DND-41 (cell line): ENCODE data around the gene UBE2C.

Experiments
- ATAC-seq: fragments of 200-7000 bp; cut with Tn5 transposase; 3 replicates; pipeline ENCODE4 v1.9.1; 2021; ENCODE audit warnings: low read depth; ENCODE audit not compliant: insufficient read depth
- DNase-seq: peaks from one replicate; pipeline ENCODE4 v3.0.0-alpha.2; 2020
- H2AFZ ChIP-seq: 2 replicates; pipeline ENCODE4 v1.6.0; 2012; ENCODE audit warnings: low read depth, low read length
- H3K27ac ChIP-seq: 2 replicates; pipeline ENCODE4 v1.5.1; 2012; ENCODE audit warnings: low read length, inconsistent platforms
- H3K27me3 ChIP-seq: fragments of 200-600 bp; sonication (generic); 2 replicates; pipeline ENCODE4 v1.6.0; 2012; ENCODE audit warnings: low read length, mild to moderate bottlenecking, inconsistent platforms; ENCODE audit not compliant: insufficient read depth, poor library complexity
- H3K36me3 ChIP-seq: 2 replicates; pipeline ENCODE4 v1.5.1; 2012; ENCODE audit warnings: low read length, inconsistent platforms; ENCODE audit not compliant: insufficient read depth
- H3K4me1 ChIP-seq: 2 replicates; pipeline ENCODE4 v1.5.1; 2012; ENCODE audit warnings: mild to moderate bottlenecking, low read length; ENCODE audit not compliant: insufficient read depth
- H3K4me2 ChIP-seq: 2 replicates; pipeline ENCODE4 v1.6.0; 2012; ENCODE audit warnings: mild to moderate bottlenecking, moderate library complexity, low read length, inconsistent platforms; ENCODE audit not compliant: insufficient read depth
- H3K4me3 ChIP-seq, 2 experiments: fragments of 200-600 bp in 1 of 2; shearing (Covaris generic) in 1 of 2; 2 replicates each; pipeline ENCODE4 v1.5.1; 2012 to 2016; ENCODE audit warnings: inconsistent platforms in 2 of 2, low read length in 2 of 2, mild to moderate bottlenecking in 2 of 2, low read depth in 1 of 2, moderate library complexity in 1 of 2
- H3K79me2 ChIP-seq: 2 replicates; pipeline ENCODE4 v1.6.0; 2012; ENCODE audit warnings: low read length, inconsistent platforms; ENCODE audit not compliant: insufficient read depth
- H3K9ac ChIP-seq: 2 replicates; pipeline ENCODE4 v1.6.0; 2012; ENCODE audit warnings: low read depth, mild to moderate bottlenecking, inconsistent platforms, low read length, moderate library complexity
- H3K9me3 ChIP-seq: 2 replicates; pipeline ENCODE4 v1.5.1; 2012; ENCODE audit warnings: low read length, moderate library complexity, mild to moderate bottlenecking, inconsistent platforms; ENCODE audit not compliant: insufficient read depth, severe bottlenecking
- H4K20me1 ChIP-seq: 2 replicates; pipeline ENCODE4 v1.6.0; 2012; ENCODE audit warnings: low read length; ENCODE audit not compliant: insufficient read depth
- EZH2 ChIP-seq: IDR thresholded peaks from 3 replicates; pipeline ENCODE4 v1.6.1; 2012; ENCODE audit warnings: borderline replicate concordance, low read depth, mild to moderate bottlenecking, moderate library complexity, low read length, inconsistent platforms; ENCODE audit not compliant: severe bottlenecking
- TF ChIP-seq, protein P1 (sequence below): IDR thresholded peaks from 2 replicates; pipeline ENCODE4 v1.5.1; 2012; ENCODE audit warnings: borderline replicate concordance, low read length, moderate library complexity, mild to moderate bottlenecking; ENCODE audit not compliant: poor library complexity, severe bottlenecking; ENCODE audit errors: extremely low read depth

The UBE2C gene

GRCh38 chr20:45853484-45853883, 41.0 kb downstream of the UBE2C start:
- ATAC-seq (no peak), DNase-seq (no peak)
- Histone ChIP-seq H3K4me2 (no peak overlapping the region), H3K4me3 (no peak overlapping the region), H4K20me1 (peaks cover 2% of the 10 kb centered on the region; the same call in 1 of the 2 replicates), H3K9me3 (no peaks in the 10 kb centered on the region), H3K27ac (no peak overlapping the region), H3K9ac (no peak overlapping the region), H3K4me1 (peaks cover 36% of the 10 kb centered on the region), H3K36me3 (peaks cover 30% of the 10 kb centered on the region), H3K27me3 (no peaks in the 10 kb centered on the region), H2AFZ (no peak overlapping the region), H3K79me2 (peaks cover 37% of the 10 kb centered on the region)
- TF ChIP-seq EZH2 = no peak
- TF ChIP-seq, protein P1, sequence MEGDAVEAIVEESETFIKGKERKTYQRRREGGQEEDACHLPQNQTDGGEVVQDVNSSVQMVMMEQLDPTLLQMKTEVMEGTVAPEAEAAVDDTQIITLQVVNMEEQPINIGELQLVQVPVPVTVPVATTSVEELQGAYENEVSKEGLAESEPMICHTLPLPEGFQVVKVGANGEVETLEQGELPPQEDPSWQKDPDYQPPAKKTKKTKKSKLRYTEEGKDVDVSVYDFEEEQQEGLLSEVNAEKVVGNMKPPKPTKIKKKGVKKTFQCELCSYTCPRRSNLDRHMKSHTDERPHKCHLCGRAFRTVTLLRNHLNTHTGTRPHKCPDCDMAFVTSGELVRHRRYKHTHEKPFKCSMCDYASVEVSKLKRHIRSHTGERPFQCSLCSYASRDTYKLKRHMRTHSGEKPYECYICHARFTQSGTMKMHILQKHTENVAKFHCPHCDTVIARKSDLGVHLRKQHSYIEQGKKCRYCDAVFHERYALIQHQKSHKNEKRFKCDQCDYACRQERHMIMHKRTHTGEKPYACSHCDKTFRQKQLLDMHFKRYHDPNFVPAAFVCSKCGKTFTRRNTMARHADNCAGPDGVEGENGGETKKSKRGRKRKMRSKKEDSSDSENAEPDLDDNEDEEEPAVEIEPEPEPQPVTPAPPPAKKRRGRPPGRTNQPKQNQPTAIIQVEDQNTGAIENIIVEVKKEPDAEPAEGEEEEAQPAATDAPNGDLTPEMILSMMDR = no peak

DNA sequence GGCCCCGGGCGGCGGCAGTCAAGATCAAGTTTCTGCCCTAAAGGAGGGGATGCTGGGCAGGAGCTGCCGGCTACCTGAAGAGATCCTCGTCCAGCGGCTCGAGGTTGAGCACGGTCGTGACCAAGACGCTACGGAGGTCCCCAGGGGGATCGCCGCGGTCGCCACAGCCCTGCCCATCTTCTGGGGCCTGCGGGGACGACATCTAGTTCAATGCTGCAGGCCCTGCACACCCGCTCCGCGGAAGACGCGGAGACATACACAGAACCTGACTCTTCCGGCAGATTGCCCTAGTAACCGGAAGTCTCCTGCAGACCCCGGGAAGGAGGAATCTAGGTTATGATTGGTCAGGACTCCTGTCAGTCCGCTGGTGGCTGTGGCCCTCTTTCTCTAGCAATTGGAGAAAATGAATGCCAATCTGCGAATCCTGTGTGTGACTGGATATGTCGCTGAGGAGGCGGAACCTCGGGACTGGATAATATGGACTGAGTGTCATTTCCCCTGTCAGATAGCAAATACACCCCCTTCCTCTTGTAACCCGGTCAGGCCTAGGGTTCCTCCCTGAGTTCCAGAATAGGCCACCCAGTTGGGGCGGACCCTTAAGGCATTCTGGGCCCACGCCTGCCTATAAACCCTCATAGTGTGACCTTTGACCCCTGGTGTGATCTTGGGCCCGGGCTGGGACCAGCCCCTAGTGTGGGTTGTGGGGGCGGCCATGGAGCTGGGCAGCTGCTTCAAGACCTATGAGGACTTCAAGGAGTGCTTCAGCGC, 44.9 kb downstream of the UBE2C start, which contains the start of the genes ACOT8 and ZSWIM3:
ACOT8 (minus strand) TSS at position 279 of the 768 bp plus-strand sequence; CDS start at position 202, 77 bp downstream.
ZSWIM3 (plus strand) TSS at position 501 of the 768 bp plus-strand sequence; CDS start at position 713, 212 bp downstream.
- ATAC-seq = peak; percentile 97
- Histone ChIP-seq H3K9me3 (no peaks in the 10 kb centered on the region), H3K27me3 (no peaks in the 10 kb centered on the region), H4K20me1 (no peaks in the 10 kb centered on the region), H3K27ac (peak within 1 kb of the TSS; percentile 83), H3K79me2 (peaks cover 46% of the 10 kb centered on the region), H3K4me3 (peak within 1 kb of the TSS; percentile 93 to 94), H3K4me2 (peak within 1 kb of the TSS; percentile 80), H3K36me3 (peaks cover 16% of the 10 kb centered on the region), H2AFZ (peak within 1 kb of the TSS; percentile 95), H3K9ac (peak within 1 kb of the TSS; percentile 91), H3K4me1 (peaks cover 47% of the 10 kb centered on the region)
- TF ChIP-seq EZH2 = no peak
- TF ChIP-seq, protein P1 = no peak
- DNase-seq = peak; percentile 99

GRCh38 chr20:45857882-45858216, 45.4 kb downstream of the UBE2C start:
- peaks cover 47% of the 10 kb centered on the region for H3K4me1 ChIP-seq
- ATAC-seq (peak; percentile 2; the same call in 2 of the 3 replicates), DNase-seq (no peak)
- peaks cover 46% of the 10 kb centered on the region for H3K79me2 ChIP-seq
- H3K27ac ChIP-seq = peak overlapping the region; percentile 82
- H3K9ac ChIP-seq = peak overlapping the region; percentile 91
- peak overlapping the region; percentile 93 to 94 for H3K4me3 ChIP-seq
- peak overlapping the region; percentile 80 for H3K4me2 ChIP-seq
- TF ChIP-seq EZH2 = no peak
- TF ChIP-seq, protein P1 = no peak
- peaks cover 16% of the 10 kb centered on the region for H3K36me3 ChIP-seq
- H3K9me3 ChIP-seq = no peaks in the 10 kb centered on the region
- peak overlapping the region; percentile 87 for H2AFZ ChIP-seq
- no peaks in the 10 kb centered on the region for H4K20me1 ChIP-seq
- H3K27me3 ChIP-seq = no peaks in the 10 kb centered on the region
